Astrocyte of the spinal cord (primary cell): Measurements from ENCODE around the gene FNDC7.

Experiments
- DNase-seq: peaks from one replicate; pipeline ENCODE4 v3.0.0; 2011; ENCODE audit warnings: low read depth, low spot score
- H3K4me3 ChIP-seq: 2 replicates; pipeline ENCODE4 v1.5.1; 2011; ENCODE audit warnings: low read depth, mild to moderate bottlenecking, low read length, moderate library complexity
- in situ Hi-C: cut with HindIII; loops from 2 replicates; pipeline ENCODE4 v1.10.0; 2017; ENCODE audit warnings: low sequenced_read_pairs
- TF ChIP-seq, protein P1 (sequence below): IDR thresholded peaks from 2 replicates; pipeline ENCODE4 v1.5.1; 2012; ENCODE audit warnings: low read depth, mild to moderate bottlenecking, low read length, inconsistent platforms

The FNDC7 gene

GRCh38 chr1:108719656-108720435 lies 7.1 kb downstream of the FNDC7 start:
- in situ Hi-C loops = no loop called here
- H3K4me3 ChIP-seq = no peak overlapping the region
- TF ChIP-seq, protein P1, sequence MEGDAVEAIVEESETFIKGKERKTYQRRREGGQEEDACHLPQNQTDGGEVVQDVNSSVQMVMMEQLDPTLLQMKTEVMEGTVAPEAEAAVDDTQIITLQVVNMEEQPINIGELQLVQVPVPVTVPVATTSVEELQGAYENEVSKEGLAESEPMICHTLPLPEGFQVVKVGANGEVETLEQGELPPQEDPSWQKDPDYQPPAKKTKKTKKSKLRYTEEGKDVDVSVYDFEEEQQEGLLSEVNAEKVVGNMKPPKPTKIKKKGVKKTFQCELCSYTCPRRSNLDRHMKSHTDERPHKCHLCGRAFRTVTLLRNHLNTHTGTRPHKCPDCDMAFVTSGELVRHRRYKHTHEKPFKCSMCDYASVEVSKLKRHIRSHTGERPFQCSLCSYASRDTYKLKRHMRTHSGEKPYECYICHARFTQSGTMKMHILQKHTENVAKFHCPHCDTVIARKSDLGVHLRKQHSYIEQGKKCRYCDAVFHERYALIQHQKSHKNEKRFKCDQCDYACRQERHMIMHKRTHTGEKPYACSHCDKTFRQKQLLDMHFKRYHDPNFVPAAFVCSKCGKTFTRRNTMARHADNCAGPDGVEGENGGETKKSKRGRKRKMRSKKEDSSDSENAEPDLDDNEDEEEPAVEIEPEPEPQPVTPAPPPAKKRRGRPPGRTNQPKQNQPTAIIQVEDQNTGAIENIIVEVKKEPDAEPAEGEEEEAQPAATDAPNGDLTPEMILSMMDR = no peak
- DNase-seq = peak; percentile 81

DNA sequence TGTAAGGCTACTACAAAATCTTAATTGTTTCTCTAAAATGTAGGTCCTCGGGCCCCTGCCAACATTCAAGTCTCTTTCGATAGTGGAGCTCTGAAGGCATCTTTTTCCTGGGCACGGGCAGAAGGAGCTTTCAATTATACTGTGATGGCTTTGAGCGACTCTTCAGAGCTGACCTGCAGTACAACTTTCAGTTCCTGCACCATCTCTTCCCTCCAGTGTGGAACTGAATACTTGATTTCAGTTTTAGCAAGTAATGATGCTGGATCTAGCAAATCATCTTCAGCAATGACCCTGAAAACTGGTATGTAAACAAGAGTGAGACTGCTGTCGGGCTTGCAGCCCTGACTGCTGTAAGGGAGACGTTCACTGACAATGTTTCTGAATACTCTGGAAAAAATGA lies 9.6 kb downstream of the FNDC7 start:
- in situ Hi-C loops = no loop called here
- TF ChIP-seq, protein P1 = no peak
- DNase-seq = no peak
- no peak overlapping the region for H3K4me3 ChIP-seq

DNA sequence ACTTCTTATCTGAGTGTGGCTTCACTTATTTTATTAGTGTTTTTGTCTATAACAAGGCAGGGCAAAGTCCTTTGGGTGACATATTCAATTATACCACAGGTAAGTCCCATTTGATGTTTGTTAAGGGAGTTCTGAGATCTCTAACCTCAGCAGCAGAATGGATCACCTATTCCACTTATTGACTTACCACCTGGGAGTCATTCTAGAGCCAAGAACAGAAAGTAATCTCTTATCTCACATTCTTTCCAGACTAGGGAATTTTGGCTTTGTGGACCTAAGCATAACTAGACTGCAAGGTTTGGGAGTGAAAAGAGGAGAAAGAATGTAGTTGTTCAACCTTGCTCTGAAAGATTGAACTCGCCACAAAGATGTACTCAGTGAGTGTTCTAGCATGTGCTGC lies 13.2 kb downstream of the FNDC7 start:
- H3K4me3 ChIP-seq = no peak overlapping the region
- TF ChIP-seq, protein P1 = no peak
- no peak for DNase-seq
- in situ Hi-C loops = no loop called here

DNA sequence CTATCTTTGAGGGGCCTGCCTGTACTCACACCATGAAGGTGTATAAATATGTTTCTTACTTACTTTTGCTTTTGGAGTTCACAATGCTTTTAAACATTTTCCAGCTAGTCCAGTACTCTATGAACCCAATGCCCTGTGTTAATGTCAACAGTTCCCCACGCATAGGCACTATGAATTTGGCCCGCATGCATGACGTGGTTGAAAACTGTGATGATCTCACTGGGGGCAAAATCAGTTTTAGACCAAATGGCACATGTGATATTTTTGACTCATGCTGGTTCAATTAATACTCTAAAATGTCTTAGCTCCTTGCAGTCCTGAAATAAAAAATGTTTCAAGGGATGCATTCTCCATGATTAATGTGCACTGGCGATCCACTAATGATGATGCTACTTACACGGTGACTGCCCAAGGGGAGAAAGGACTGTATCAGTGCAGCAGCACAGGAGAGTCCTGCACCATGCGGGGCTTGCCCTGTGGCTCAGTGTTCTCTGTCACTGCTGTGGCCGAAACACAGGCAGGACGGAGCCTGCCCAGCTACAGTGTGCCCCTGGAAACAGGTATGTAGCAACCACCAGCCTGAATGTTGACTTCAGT lies 15.7 kb downstream of the FNDC7 start:
- H3K4me3 ChIP-seq = no peak overlapping the region
- in situ Hi-C loops = no loop called here
- TF ChIP-seq, protein P1 = no peak
- DNase-seq = no peak

DNA sequence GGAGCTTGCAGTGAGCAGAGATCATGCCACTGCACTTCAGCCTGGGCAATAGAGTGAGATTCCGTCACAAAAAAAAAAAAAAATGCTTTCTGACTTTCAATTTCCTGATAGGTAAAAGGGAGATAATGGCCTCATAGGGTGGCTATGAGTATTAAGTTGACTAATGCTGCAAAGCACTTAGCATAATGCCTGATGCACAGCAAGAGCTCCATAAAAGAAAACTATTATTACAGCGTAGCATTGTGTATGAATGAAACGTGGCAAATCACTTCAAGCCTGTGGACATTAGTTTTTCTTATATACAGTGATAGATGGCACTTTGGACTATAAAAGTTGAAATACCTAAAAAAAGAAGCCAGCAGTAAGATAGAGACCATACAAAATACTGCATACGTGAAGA lies 16.8 kb downstream of the FNDC7 start:
- TF ChIP-seq, protein P1 = no peak
- H3K4me3 ChIP-seq = no peak overlapping the region
- in situ Hi-C loops = no loop called here
- no peak for DNase-seq

GRCh38 chr1:108732398-108732797 lies 19.7 kb downstream of the FNDC7 start:
- TF ChIP-seq, protein P1 = no peak
- in situ Hi-C loops = no loop called here
- H3K4me3 ChIP-seq = no peak overlapping the region
- DNase-seq = no peak
